ENCODE results near the gene CDYL.

The CDYL gene

GRCh38 chr6:4908062-4908461 lies 131.9 kb downstream of the CDYL start:
- DNase-seq: no peak
- Histone ChIP-seq H3K27me3 (no peaks in the 10 kb centered on the region), H3K27ac (no peak overlapping the region), H3K4me1 (peaks cover 0 to 27% (median 4%) of the 10 kb centered on the region in 4 donors), H3K36me3 (peaks cover 0 to 12% (median 8%) of the 10 kb centered on the region in 3 donors), H3K9me3 (no peaks in the 10 kb centered on the region), H3K4me3 (no peak overlapping the region)
- no peak for TF ChIP-seq CTCF (IDR thresholded peaks at IDR 0.05)
- intact Hi-C loops (cut with DNase I; ENCODE audit: low total_unique reads): no loop called here

GRCh38 chr6:4909063-4909706 lies 133.0 kb downstream of the CDYL start:
- Histone ChIP-seq H3K4me1 (peaks cover 0 to 38% (median 10%) of the 10 kb centered on the region in 4 donors), H3K36me3 (peaks cover 0 to 12% (median 8%) of the 10 kb centered on the region in 3 donors), H3K27me3 (no peaks in the 10 kb centered on the region), H3K27ac (no peak overlapping the region), H3K9me3 (no peaks in the 10 kb centered on the region), H3K4me3 (no peak overlapping the region)
- TF ChIP-seq CTCF (IDR thresholded peaks at IDR 0.05): no peak
- no peak for DNase-seq
- intact Hi-C loops (cut with DNase I; ENCODE audit: low total_unique reads): no loop called here

- Histone ChIP-seq H3K27me3 (no peaks in the 10 kb centered on the region), H3K4me1 (peaks cover 0 to 48% (median 17%) of the 10 kb centered on the region in 4 donors), H3K9me3 (no peaks in the 10 kb centered on the region), H3K36me3 (peaks cover 0 to 12% (median 8%) of the 10 kb centered on the region in 3 donors), H3K27ac (no peak overlapping the region), H3K4me3 (no peak overlapping the region)
- TF ChIP-seq CTCF (IDR thresholded peaks at IDR 0.05): no peak
- intact Hi-C loops (cut with DNase I; ENCODE audit: low total_unique reads): no loop called here
- DNase-seq: no peak
These were observed 134.0 kb downstream of the CDYL start for GRCh38 chr6:4910037-4910760.

GRCh38 chr6:4912559-4912958 lies 136.4 kb downstream of the CDYL start:
- intact Hi-C loops (cut with DNase I; ENCODE audit: low total_unique reads): no loop called here
- TF ChIP-seq CTCF (IDR thresholded peaks at IDR 0.05): no peak
- H3K36me3 ChIP-seq: peaks cover 0 to 12% (median 8%) of the 10 kb centered on the region in 3 donors
- no peak for DNase-seq
- H3K27ac ChIP-seq: no peak overlapping the region
- no peak overlapping the region for H3K4me3 ChIP-seq
- H3K9me3 ChIP-seq: no peaks in the 10 kb centered on the region
- peaks cover 0 to 37% (median 19%) of the 10 kb centered on the region in 4 donors for H3K4me1 ChIP-seq
- no peaks in the 10 kb centered on the region for H3K27me3 ChIP-seq

- H3K27me3 ChIP-seq: no peaks in the 10 kb centered on the region
- intact Hi-C loops (cut with DNase I; ENCODE audit: low total_unique reads): no loop called here
- peaks cover 0 to 8% (median 5%) of the 10 kb centered on the region in 3 donors for H3K36me3 ChIP-seq
- H3K9me3 ChIP-seq: no peaks in the 10 kb centered on the region
- no peak for DNase-seq
- no peak overlapping the region for H3K4me3 ChIP-seq
- TF ChIP-seq CTCF (IDR thresholded peaks at IDR 0.05): no peak
- H3K4me1 ChIP-seq: peaks cover 0 to 31% (median 18%) of the 10 kb centered on the region in 4 donors
- H3K27ac ChIP-seq: no peak overlapping the region
These were observed 137.7 kb downstream of the CDYL start for GRCh38 chr6:4913705-4914419.
